ENCODE results near the gene FBL. TPM values are rescaled to one million over a fixed set of nuclear protein-coding genes. Genes with fewer than 3 reads are reported as not detected.
A peak's percentile ranks its signal among the peaks of the same experiment; 100 is the strongest.
"Not testable (repeated sequence)": the region's sequence is repeated elsewhere in the genome, so short reads cannot be mapped to it uniquely, and the experiment has no call there.

The FBL gene
- total RNA-seq (2014; rRNA removed; shearing (Covaris generic)) = 569 and 597 TPM in 2 replicates

GRCh38 chr19:39845933-39846677 lies at the start of gene FBL:
FBL (minus strand) TSS chr19:39846379; CDS start chr19:39846300, 79 bp downstream.
- H3K27me3 ChIP-seq = no peaks in the 10 kb centered on the region
- DNase-seq = peak; percentile 97 to 98
- H3K4me1 ChIP-seq = peaks cover 29% of the 10 kb centered on the region

GRCh38 chr19:39895096-39895495 lies 48.9 kb upstream of the FBL start:
- DNase-seq; H3K9me3 ChIP-seq (replicated peaks); H3K27me3 ChIP-seq; H3K4me3 ChIP-seq: not testable (repeated sequence)
- peak overlapping the region; percentile 89; the same call in 1 of the 2 replicates for H3K27ac ChIP-seq
- H3K4me1 ChIP-seq = peaks cover 14% of the 10 kb centered on the region
- peaks cover 11% of the 10 kb centered on the region for H3K36me3 ChIP-seq

More at GRCh38 chr19:39845933-39846677, at the start of gene FBL:
- peak within 1 kb of the TSS; percentile 90 for H3K4me3 ChIP-seq
- peak within 1 kb of the TSS; percentile 81 for H3K27ac ChIP-seq
- no peaks in the 10 kb centered on the region for H3K9me3 ChIP-seq (replicated peaks)
- peaks cover 2% of the 10 kb centered on the region for H3K36me3 ChIP-seq

- Histone ChIP-seq H3K27ac (peak overlapping the region; percentile 89), H3K4me3 (peak overlapping the region; percentile 57), H3K36me3 (peaks cover 11% of the 10 kb centered on the region), H3K4me1 (peaks cover 14% of the 10 kb centered on the region)
- H3K9me3 ChIP-seq (replicated peaks); H3K27me3 ChIP-seq: not testable (repeated sequence)
- DNase-seq = peak in 1 of 2 experiments; percentile 24
Observed at GRCh38 chr19:39894236-39894606, 48.0 kb upstream of the FBL start.

- Histone ChIP-seq H3K36me3 (peaks cover 11% of the 10 kb centered on the region), H3K27ac (peak overlapping the region; percentile 89), H3K4me3 (peak overlapping the region; percentile 57), H3K4me1 (peaks cover 14% of the 10 kb centered on the region)
- H3K27me3 ChIP-seq; H3K9me3 ChIP-seq (replicated peaks): not testable (repeated sequence)
- peak; percentile 98 for DNase-seq
Observed at GRCh38 chr19:39893366-39894235, 47.4 kb upstream of the FBL start.

GRCh38 chr19:39892506-39892902 lies 46.3 kb upstream of the FBL start:
- not testable (repeated sequence) for H3K27me3 ChIP-seq; H3K9me3 ChIP-seq (replicated peaks); H3K27ac ChIP-seq
- H3K36me3 ChIP-seq = peaks cover 11% of the 10 kb centered on the region
- peak overlapping the region; percentile 17; the same call in 1 of the 2 replicates for H3K4me3 ChIP-seq
- H3K4me1 ChIP-seq = peaks cover 14% of the 10 kb centered on the region
- peak in 1 of 2 experiments; percentile 27 for DNase-seq

GRCh38 chr19:39891660-39892505 lies 45.7 kb upstream of the FBL start:
- Histone ChIP-seq H3K4me1 (peaks cover 14% of the 10 kb centered on the region), H3K36me3 (peaks cover 11% of the 10 kb centered on the region)
- not testable (repeated sequence) for DNase-seq; H3K9me3 ChIP-seq (replicated peaks); H3K27me3 ChIP-seq; H3K4me3 ChIP-seq; H3K27ac ChIP-seq

- Histone ChIP-seq H3K27ac (no peak overlapping the region), H3K4me1 (peaks cover 14% of the 10 kb centered on the region), H3K36me3 (peaks cover 11% of the 10 kb centered on the region), H3K9me3 (replicated peaks) (no peaks in the 10 kb centered on the region), H3K4me3 (no peak overlapping the region), H3K27me3 (no peaks in the 10 kb centered on the region)
- no peak for DNase-seq
Observed at GRCh38 chr19:39890755-39891551, 44.8 kb upstream of the FBL start.

GRCh38 chr19:39889872-39890754 lies 43.9 kb upstream of the FBL start:
- Histone ChIP-seq H3K4me1 (peaks cover 14% of the 10 kb centered on the region), H3K36me3 (peaks cover 11% of the 10 kb centered on the region)
- H3K9me3 ChIP-seq (replicated peaks); H3K4me3 ChIP-seq; H3K27me3 ChIP-seq; DNase-seq; H3K27ac ChIP-seq: not testable (repeated sequence)

GRCh38 chr19:39887456-39887951 lies 41.3 kb upstream of the FBL start:
- peaks cover 11% of the 10 kb centered on the region for H3K36me3 ChIP-seq
- H3K9me3 ChIP-seq (replicated peaks); DNase-seq; H3K27me3 ChIP-seq; H3K27ac ChIP-seq; H3K4me3 ChIP-seq; H3K4me1 ChIP-seq: not testable (repeated sequence)

- H3K4me3 ChIP-seq; DNase-seq; H3K36me3 ChIP-seq; H3K4me1 ChIP-seq; H3K9me3 ChIP-seq (replicated peaks); H3K27ac ChIP-seq; H3K27me3 ChIP-seq: not testable (repeated sequence)
Observed at GRCh38 chr19:39885821-39886554, 39.8 kb upstream of the FBL start.

- H3K9me3 ChIP-seq (replicated peaks); H3K36me3 ChIP-seq; H3K4me3 ChIP-seq; H3K4me1 ChIP-seq; H3K27me3 ChIP-seq; H3K27ac ChIP-seq; DNase-seq: not testable (repeated sequence)
Observed at GRCh38 chr19:39884721-39885120, 38.5 kb upstream of the FBL start.

GRCh38 chr19:39882645-39883044 lies 36.5 kb upstream of the FBL start:
- not testable (repeated sequence) for H3K4me1 ChIP-seq; H3K27me3 ChIP-seq; H3K4me3 ChIP-seq; H3K9me3 ChIP-seq (replicated peaks); H3K27ac ChIP-seq; DNase-seq; H3K36me3 ChIP-seq
